Subcutaneous abdominal adipose tissue (tissue), 5 donors: ENCODE measurements around the gene RAB3C.

ENCODE experiments used
- H3K27ac ChIP-seq: one replicate; pipeline ENCODE4 v1.7.0; 2013; ENCODE audit warnings: low read depth, mild to moderate bottlenecking, inconsistent platforms, low read length, moderate library complexity
- H3K27me3 ChIP-seq, 5 donors: one replicate each; pipeline ENCODE4 v1.7.0; 2013; ENCODE audit warnings: low read length in 5 of 5, inconsistent platforms in 1 of 5; ENCODE audit not compliant: control insufficient read depth in 5 of 5, insufficient read depth in 4 of 5
- H3K36me3 ChIP-seq, 5 donors: one replicate each; pipeline ENCODE4 v1.7.0; 2013; ENCODE audit warnings: low read length in 5 of 5; ENCODE audit not compliant: control insufficient read depth in 5 of 5, insufficient read depth in 5 of 5
- H3K4me1 ChIP-seq, 5 donors: one replicate each; pipeline ENCODE4 v1.7.0; 2013; ENCODE audit warnings: low read length in 5 of 5, mild to moderate bottlenecking in 3 of 5, moderate library complexity in 1 of 5; ENCODE audit not compliant: control insufficient read depth in 5 of 5, insufficient read depth in 5 of 5
- H3K4me3 ChIP-seq, 5 donors: one replicate each; pipeline ENCODE4 v1.7.0; 2013; ENCODE audit warnings: low read length in 5 of 5, low read depth in 1 of 5
- H3K9ac ChIP-seq, 5 donors: one replicate each; pipeline ENCODE4 v1.7.0; 2013; ENCODE audit warnings: low read length in 5 of 5, mild to moderate bottlenecking in 4 of 5, moderate library complexity in 3 of 5
- H3K9me3 ChIP-seq, 5 donors: one replicate each; pipeline ENCODE4 v1.7.0; 2013; ENCODE audit warnings: low read length in 5 of 5; ENCODE audit not compliant: control insufficient read depth in 5 of 5
- donor health status: healthy.
- donor health status: healthy.
- donor health status: healthy.
- donor health status: healthy.
- donor health status: healthy.

RAB3C gene

GRCh38 chr5:58739051-58739450, 156.2 kb downstream of the RAB3C start:
- Histone ChIP-seq H3K9ac (no peak overlapping the region), H3K27ac (no peak overlapping the region), H3K36me3 (no peaks in the 10 kb centered on the region), H3K4me1 (no peaks in the 10 kb centered on the region), H3K4me3 (no peak overlapping the region), H3K9me3 (no peaks in the 10 kb centered on the region), H3K27me3 (no peaks in the 10 kb centered on the region)

- Histone ChIP-seq H3K4me3 (no peak overlapping the region), H3K27ac (no peak overlapping the region), H3K9me3 (no peaks in the 10 kb centered on the region), H3K27me3 (no peaks in the 10 kb centered on the region), H3K36me3 (no peaks in the 10 kb centered on the region), H3K9ac (no peak overlapping the region), H3K4me1 (no peaks in the 10 kb centered on the region)
Measured at GRCh38 chr5:58740956-58741355, 158.1 kb downstream of the RAB3C start.

GRCh38 chr5:58745350-58745749, 162.5 kb downstream of the RAB3C start:
- H3K27ac ChIP-seq, result no peak overlapping the region
- no peaks in the 10 kb centered on the region for H3K27me3 ChIP-seq
- no peak overlapping the region for H3K4me3 ChIP-seq
- no peaks in the 10 kb centered on the region for H3K36me3 ChIP-seq
- no peaks in the 10 kb centered on the region for H3K4me1 ChIP-seq
- no peak overlapping the region for H3K9ac ChIP-seq
- no peaks in the 10 kb centered on the region for H3K9me3 ChIP-seq

- Histone ChIP-seq H3K36me3 (no peaks in the 10 kb centered on the region), H3K27ac (no peak overlapping the region), H3K4me3 (no peak overlapping the region), H3K4me1 (peaks cover 0 to under 1% (median 0%) of the 10 kb centered on the region in 5 donors), H3K9me3 (no peaks in the 10 kb centered on the region), H3K27me3 (no peaks in the 10 kb centered on the region), H3K9ac (no peak overlapping the region)
Measured at GRCh38 chr5:58746321-58746720, 163.4 kb downstream of the RAB3C start.

GRCh38 chr5:58750036-58750435, 167.2 kb downstream of the RAB3C start:
- H3K9ac ChIP-seq, result no peak overlapping the region
- no peak overlapping the region for H3K4me3 ChIP-seq
- H3K36me3 ChIP-seq, result no peaks in the 10 kb centered on the region
- H3K9me3 ChIP-seq, result no peaks in the 10 kb centered on the region
- H3K4me1 ChIP-seq, result peaks cover 0 to 11% (median 5%) of the 10 kb centered on the region in 5 donors
- H3K27me3 ChIP-seq, result no peaks in the 10 kb centered on the region
- H3K27ac ChIP-seq, result no peak overlapping the region

- Histone ChIP-seq H3K4me3 (no peak overlapping the region), H3K27me3 (no peaks in the 10 kb centered on the region)
Measured at GRCh38 chr5:58751222-58751837, 168.5 kb downstream of the RAB3C start.

GRCh38 chr5:58752104-58752503, 169.2 kb downstream of the RAB3C start:
- Histone ChIP-seq H3K4me3 (no peak overlapping the region), H3K36me3 (no peaks in the 10 kb centered on the region), H3K27ac (no peak overlapping the region), H3K4me1 (peaks cover 0 to 11% (median 5%) of the 10 kb centered on the region in 5 donors), H3K27me3 (no peaks in the 10 kb centered on the region), H3K9ac (no peak overlapping the region), H3K9me3 (no peaks in the 10 kb centered on the region)

More at GRCh38 chr5:58751222-58751837, 168.5 kb downstream of the RAB3C start:
- H3K9ac ChIP-seq, result no peak overlapping the region
- no peaks in the 10 kb centered on the region for H3K9me3 ChIP-seq
- no peaks in the 10 kb centered on the region for H3K36me3 ChIP-seq
- peaks cover 0 to 11% (median 5%) of the 10 kb centered on the region in 5 donors for H3K4me1 ChIP-seq
- H3K27ac ChIP-seq, result no peak overlapping the region

GRCh38 chr5:58753446-58753845, 170.6 kb downstream of the RAB3C start:
- Histone ChIP-seq H3K27ac (no peak overlapping the region), H3K36me3 (no peaks in the 10 kb centered on the region), H3K9me3 (no peaks in the 10 kb centered on the region), H3K27me3 (no peaks in the 10 kb centered on the region), H3K4me3 (peak overlapping the region in 1 of 5 donors; percentile 23), H3K4me1 (peaks cover 0 to 11% (median 5%) of the 10 kb centered on the region in 5 donors), H3K9ac (no peak overlapping the region)

- Histone ChIP-seq H3K27ac (no peak overlapping the region), H3K9me3 (no peaks in the 10 kb centered on the region), H3K4me1 (peaks cover 0 to 12% (median 8%) of the 10 kb centered on the region in 5 donors), H3K4me3 (no peak overlapping the region), H3K9ac (no peak overlapping the region), H3K27me3 (no peaks in the 10 kb centered on the region), H3K36me3 (no peaks in the 10 kb centered on the region)
Measured at GRCh38 chr5:58754250-58754649, 171.4 kb downstream of the RAB3C start.

- Histone ChIP-seq H3K27me3 (no peaks in the 10 kb centered on the region), H3K9ac (no peak overlapping the region), H3K27ac (no peak overlapping the region), H3K9me3 (no peaks in the 10 kb centered on the region), H3K4me1 (peaks cover 0 to 15% (median 13%) of the 10 kb centered on the region in 5 donors), H3K4me3 (no peak overlapping the region), H3K36me3 (no peaks in the 10 kb centered on the region)
Measured at GRCh38 chr5:58755397-58755796, 172.5 kb downstream of the RAB3C start.
